SU-DHL-6 (cell line): ENCODE results near the gene SETBP1.

Source experiments
- H2AFZ ChIP-seq: fragments of 200-600 bp; sonication (generic); 2 replicates; pipeline ENCODE4 v1.6.1; 2014; ENCODE audit warnings: low read depth, mild to moderate bottlenecking, moderate library complexity, mixed read lengths, antibody characterized with exemption, low read length; ENCODE audit not compliant: severe bottlenecking
- H3F3A ChIP-seq: fragments of 200-600 bp; shearing (Covaris generic); 2 replicates; pipeline ENCODE4 v1.6.0; 2016; ENCODE audit warnings: antibody characterized with exemption, mild to moderate bottlenecking; ENCODE audit not compliant: insufficient read depth
- H3K27ac ChIP-seq: fragments of 200-600 bp; sonication (generic); 2 replicates; pipeline ENCODE4 v1.5.1; 2016; ENCODE audit warnings: low read depth, mild to moderate bottlenecking, low read length, moderate library complexity, mixed read lengths
- H3K27me3 ChIP-seq: fragments of 200-600 bp; sonication (generic), shearing (Covaris generic); 2 replicates; pipeline ENCODE4 v1.6.0; 2014; ENCODE audit warnings: mild to moderate bottlenecking, low read length
- H3K36me3 ChIP-seq: fragments of 200-600 bp; sonication (generic); 2 replicates; pipeline ENCODE4 v1.6.1; 2014; ENCODE audit warnings: mild to moderate bottlenecking, low read length, mixed read lengths
- H3K4me2 ChIP-seq: fragments of 300-600, 200-600 bp; shearing (Covaris generic), sonication (generic); 2 replicates; pipeline ENCODE4 v1.6.0; 2014; ENCODE audit warnings: low read length, low read depth, mild to moderate bottlenecking; ENCODE audit not compliant: poor library complexity, severe bottlenecking
- H3K4me3 ChIP-seq: fragments of 200-600 bp; sonication (generic); 2 replicates; pipeline ENCODE4 v1.5.1; 2014; ENCODE audit warnings: antibody characterized with exemption, low read length, mild to moderate bottlenecking, mixed read lengths; ENCODE audit not compliant: insufficient read depth, poor library complexity, severe bottlenecking
- H3K79me2 ChIP-seq: fragments of 200-600 bp; sonication (generic); 2 replicates; pipeline ENCODE4 v1.6.1; 2014; ENCODE audit warnings: mild to moderate bottlenecking, low read length, moderate library complexity; ENCODE audit not compliant: insufficient read depth
- H3K9ac ChIP-seq: fragments of 200-600 bp; sonication (generic); 2 replicates; pipeline ENCODE4 v1.7.0; 2014; ENCODE audit warnings: mild to moderate bottlenecking, low read length
- H3K9me2 ChIP-seq: fragments of 200-600 bp; sonication (generic); replicated peaks from 2 replicates; pipeline ENCODE4 v1.6.1; 2014; ENCODE audit warnings: low read length; ENCODE audit not compliant: insufficient read depth
- H3K9me3 ChIP-seq: fragments of 200-600 bp; sonication (generic); 2 replicates; pipeline ENCODE4 v1.6.1; 2014; ENCODE audit warnings: low read length, mixed read lengths; ENCODE audit not compliant: insufficient read depth
- H4K20me1 ChIP-seq: fragments of 200-600 bp; sonication (generic); 2 replicates; pipeline ENCODE4 v1.6.1; 2014; ENCODE audit warnings: low read depth, mild to moderate bottlenecking, antibody characterized with exemption, low read length, moderate library complexity, mixed read lengths
- CTCF ChIP-seq: fragments of 200-600 bp; sonication (generic); IDR thresholded peaks from one replicate; pipeline ENCODE4 v1.5.1; 2017; ENCODE audit warnings: antibody characterized with exemption, mild to moderate bottlenecking, low read length, moderate library complexity; ENCODE audit not compliant: insufficient read depth, poor library complexity, severe bottlenecking
- EZH2phosphoT487 ChIP-seq: fragments of 200-600 bp; sonication (generic), shearing (Covaris generic); conservative IDR thresholded peaks from 2 replicates; pipeline ENCODE4 v1.6.1; 2018; ENCODE audit warnings: mild to moderate bottlenecking, antibody characterized with exemption, low read length, moderate library complexity, mixed read lengths

Gene SETBP1

GRCh38 chr18:45068400-45069094 lies 387.9 kb downstream of the SETBP1 start:
- TF ChIP-seq EZH2phosphoT487, result no peak
- TF ChIP-seq CTCF, result no peak
- no peak overlapping the region for H2AFZ ChIP-seq
- H3K79me2 ChIP-seq, result no peaks in the 10 kb centered on the region
- H3K9me3 ChIP-seq, result no peaks in the 10 kb centered on the region
- H3K27me3 ChIP-seq, result no peaks in the 10 kb centered on the region
- H3K36me3 ChIP-seq, result no peaks in the 10 kb centered on the region
- H3K4me3 ChIP-seq, result no peak overlapping the region
- no peak overlapping the region for H3K27ac ChIP-seq
- no peak overlapping the region for H3K4me2 ChIP-seq
- H3F3A ChIP-seq, result no peaks in the 10 kb centered on the region
- no peaks in the 10 kb centered on the region for H3K9me2 ChIP-seq
- no peak overlapping the region for H3K9ac ChIP-seq
- H4K20me1 ChIP-seq, result no peaks in the 10 kb centered on the region

GRCh38 chr18:45069546-45069945 lies 388.9 kb downstream of the SETBP1 start:
- H3K4me2 ChIP-seq, result no peak overlapping the region
- H3F3A ChIP-seq, result no peaks in the 10 kb centered on the region
- no peaks in the 10 kb centered on the region for H3K9me2 ChIP-seq
- no peak overlapping the region for H3K4me3 ChIP-seq
- no peak for TF ChIP-seq EZH2phosphoT487
- no peak for TF ChIP-seq CTCF
- no peak overlapping the region for H3K9ac ChIP-seq
- no peaks in the 10 kb centered on the region for H3K27me3 ChIP-seq
- no peak overlapping the region for H2AFZ ChIP-seq
- H3K79me2 ChIP-seq, result no peaks in the 10 kb centered on the region
- no peaks in the 10 kb centered on the region for H3K9me3 ChIP-seq
- no peaks in the 10 kb centered on the region for H4K20me1 ChIP-seq
- no peak overlapping the region for H3K27ac ChIP-seq
- H3K36me3 ChIP-seq, result no peaks in the 10 kb centered on the region

DNA sequence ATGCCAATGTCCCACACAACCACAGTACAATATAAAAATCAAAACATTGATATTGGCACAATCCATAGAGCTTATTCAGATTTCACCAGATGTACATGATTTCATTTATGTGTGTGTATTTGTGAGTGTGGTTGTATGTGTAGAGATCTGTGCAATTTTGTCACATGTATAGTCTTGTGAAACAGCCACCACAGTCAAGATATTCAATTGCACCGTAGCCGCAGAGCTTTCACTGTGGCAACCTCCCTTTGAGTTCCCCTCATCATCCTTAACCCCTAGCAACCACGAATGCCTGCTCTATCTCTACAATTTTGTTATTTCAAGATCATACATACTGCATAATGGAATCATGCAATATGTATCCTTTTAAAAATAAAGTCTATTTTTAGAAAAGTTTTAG lies 391.3 kb downstream of the SETBP1 start:
- TF ChIP-seq CTCF, result no peak
- TF ChIP-seq EZH2phosphoT487, result no peak

More for the DNA sequence above, 391.3 kb downstream of the SETBP1 start:
- Histone ChIP-seq H3K4me2 (no peak overlapping the region), H3K27ac (no peak overlapping the region), H2AFZ (no peak overlapping the region), H3K9me3 (no peaks in the 10 kb centered on the region), H4K20me1 (no peaks in the 10 kb centered on the region), H3K79me2 (no peaks in the 10 kb centered on the region), H3K36me3 (no peaks in the 10 kb centered on the region), H3K4me3 (no peak overlapping the region), H3K9ac (no peak overlapping the region), H3K9me2 (no peaks in the 10 kb centered on the region), H3F3A (no peaks in the 10 kb centered on the region), H3K27me3 (no peaks in the 10 kb centered on the region)
